Kidney (tissue), 14 donors: ENCODE data around the gene GPN2. TPM values are rescaled to one million over a fixed set of nuclear protein-coding genes. Genes with fewer than 3 reads are reported as not detected.

Experiments used
- DNase-seq, 5 donors: peaks; one replicate each; pipeline ENCODE4 v3.0.0-alpha.2; 2013 to 2020
- FAIRE-seq: peaks from 2 replicates; lab custom pipeline; 2012; peaks lifted over from hg19 to GRCh38; lab: Jason Lieb, UNC
- H3K27ac ChIP-seq, 2 donors: one replicate each; pipeline ENCODE4 v1.7.0; 2013; ENCODE audit warnings: low read depth in 2 of 2, low read length in 2 of 2, inconsistent platforms in 1 of 2
- H3K27me3 ChIP-seq: one replicate; pipeline ENCODE4 v1.7.1; 2013; ENCODE audit warnings: low read length, inconsistent platforms; ENCODE audit not compliant: control insufficient read depth, insufficient read depth
- H3K36me3 ChIP-seq, 3 donors: one replicate each; pipeline versions ENCODE4 v1.7.0 to v1.7.1; 2013; ENCODE audit warnings: low read length in 3 of 3, control low read depth in 1 of 3, inconsistent platforms in 1 of 3; ENCODE audit not compliant: insufficient read depth in 3 of 3, control insufficient read depth in 2 of 3
- H3K4me1 ChIP-seq, 3 donors: one replicate each; pipeline versions ENCODE4 v1.7.0 to v1.7.1; 2013; ENCODE audit warnings: low read length in 3 of 3, inconsistent platforms in 1 of 3, low read depth in 1 of 3; ENCODE audit not compliant: control insufficient read depth in 2 of 3, insufficient read depth in 2 of 3
- H3K4me3 ChIP-seq, 3 donors: one replicate each; pipeline versions ENCODE4 v1.7.0 to v1.8.1; 2013; ENCODE audit warnings: low read length in 3 of 3, control low read depth in 1 of 3, inconsistent platforms in 1 of 3
- H3K9ac ChIP-seq, 3 donors: one replicate each; pipeline versions ENCODE4 v1.7.0 to v1.7.1; 2013; ENCODE audit warnings: low read length in 3 of 3, control low read depth in 1 of 3, inconsistent platforms in 1 of 3
- H3K9me3 ChIP-seq, 3 donors: one replicate each; pipeline versions ENCODE4 v1.7.0 to v1.7.1; 2013; ENCODE audit warnings: low read length in 3 of 3, control low read depth in 1 of 3, inconsistent platforms in 1 of 3; ENCODE audit not compliant: control insufficient read depth in 2 of 3, insufficient read depth in 1 of 3
- intact Hi-C: fragments of 100-400 bp; cut with DNase I; formaldehyde crosslinking; loops from one replicate; pipeline ENCODE4 v1.11.1; 2022
- polyA plus RNA-seq: library from polyadenylated mRNA; stranded (reverse); fragments of 350-450 nt; fragmentation: Illumina TruSeq; extraction: RNeasy Lipid Tissue Mini Kit (QIAGEN cat#74804); gene quantifications from one replicate; pipeline ENCODE4 v1.2.3, GENCODE V29; 2014; ENCODE audit warnings: low read depth, low replicate concordance; ENCODE audit not compliant: insufficient read depth
- total RNA-seq: library from RNA; stranded (reverse); fragmentation: NEBNext Ultra II Directional; extraction: Animal tissue kit (Norgen Biotek cat#: 25700); gene quantifications from one replicate; pipeline ENCODE4 v1.2.1, GENCODE V29; 2021
- TF ChIP-seq, protein P1 (sequence below): IDR thresholded peaks from 3 replicates; pipeline ENCODE4 v1.5.1; 2012; ENCODE audit warnings: mild to moderate bottlenecking, moderate library complexity, borderline replicate concordance; ENCODE audit not compliant: insufficient read depth; ENCODE audit errors: extremely low read depth
- donor health status: control.
- donor health status: control.
- donor health status: control.
- donor health status: control.
- donor health status: control.
- donor health status: DM: yes; HTN: yes; CAD: no.
- donor health status: Normal renal cell carcinoma (clear cell type).

The GPN2 gene
- total and polyA plus RNA-seq, 2 donors from 2014 or later, result 24.6 to 28.8 TPM

- Histone ChIP-seq H3K9me3 (no peaks in the 10 kb centered on the region), H3K27me3 (no peaks in the 10 kb centered on the region), H3K27ac (no peak overlapping the region), H3K9ac (no peak overlapping the region), H3K4me3 (no peak overlapping the region), H3K4me1 (peaks cover 0 to 5% (median 0%) of the 10 kb centered on the region in 3 donors), H3K36me3 (peaks cover 0 to under 1% (median 0%) of the 10 kb centered on the region in 3 donors)
- DNase-seq (no peak), FAIRE-seq (no peak)
- TF ChIP-seq, protein P1, sequence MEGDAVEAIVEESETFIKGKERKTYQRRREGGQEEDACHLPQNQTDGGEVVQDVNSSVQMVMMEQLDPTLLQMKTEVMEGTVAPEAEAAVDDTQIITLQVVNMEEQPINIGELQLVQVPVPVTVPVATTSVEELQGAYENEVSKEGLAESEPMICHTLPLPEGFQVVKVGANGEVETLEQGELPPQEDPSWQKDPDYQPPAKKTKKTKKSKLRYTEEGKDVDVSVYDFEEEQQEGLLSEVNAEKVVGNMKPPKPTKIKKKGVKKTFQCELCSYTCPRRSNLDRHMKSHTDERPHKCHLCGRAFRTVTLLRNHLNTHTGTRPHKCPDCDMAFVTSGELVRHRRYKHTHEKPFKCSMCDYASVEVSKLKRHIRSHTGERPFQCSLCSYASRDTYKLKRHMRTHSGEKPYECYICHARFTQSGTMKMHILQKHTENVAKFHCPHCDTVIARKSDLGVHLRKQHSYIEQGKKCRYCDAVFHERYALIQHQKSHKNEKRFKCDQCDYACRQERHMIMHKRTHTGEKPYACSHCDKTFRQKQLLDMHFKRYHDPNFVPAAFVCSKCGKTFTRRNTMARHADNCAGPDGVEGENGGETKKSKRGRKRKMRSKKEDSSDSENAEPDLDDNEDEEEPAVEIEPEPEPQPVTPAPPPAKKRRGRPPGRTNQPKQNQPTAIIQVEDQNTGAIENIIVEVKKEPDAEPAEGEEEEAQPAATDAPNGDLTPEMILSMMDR, result no peak
- intact Hi-C loops, result no loop called here
Measured at GRCh38 chr1:26861286-26861701, 28.8 kb downstream of the GPN2 start.

- no peaks in the 10 kb centered on the region for H3K27me3 ChIP-seq
- DNase-seq (no peak), FAIRE-seq (no peak)
- H3K4me3 ChIP-seq, result no peak overlapping the region
- intact Hi-C loops, result no loop called here
- no peak overlapping the region for H3K27ac ChIP-seq
- no peaks in the 10 kb centered on the region for H3K9me3 ChIP-seq
- TF ChIP-seq, protein P1, result no peak
- peaks cover 0 to 5% (median 0%) of the 10 kb centered on the region in 3 donors for H3K36me3 ChIP-seq
- peaks cover 0 to 1% (median 0%) of the 10 kb centered on the region in 3 donors for H3K4me1 ChIP-seq
- H3K9ac ChIP-seq, result no peak overlapping the region
Measured at GRCh38 chr1:26858891-26859640, 31.0 kb downstream of the GPN2 start.

- Histone ChIP-seq H3K4me3 (no peak overlapping the region), H3K9ac (no peak overlapping the region), H3K4me1 (no peaks in the 10 kb centered on the region), H3K27me3 (no peaks in the 10 kb centered on the region), H3K36me3 (peaks cover 0 to 9% (median 2%) of the 10 kb centered on the region in 3 donors), H3K27ac (no peak overlapping the region), H3K9me3 (no peaks in the 10 kb centered on the region)
- TF ChIP-seq, protein P1, result no peak
- DNase-seq (no peak), FAIRE-seq (no peak)
- intact Hi-C loops, result no loop called here
Measured at GRCh38 chr1:26858160-26858559, 31.9 kb downstream of the GPN2 start.
